HFF-Myc (cell line): Measurements from ENCODE around the gene NTSR1.

Experiments
- DNase-seq: peaks from one replicate; pipeline ENCODE4 v3.0.0-alpha.2; 2011; ENCODE audit warnings: low read depth; ENCODE audit errors: extremely low read depth
- H3K4me3 ChIP-seq: replicated peaks from 2 replicates; pipeline ENCODE4 v1.5.1; 2011; ENCODE audit warnings: low read depth, mild to moderate bottlenecking, control low read depth, low read length
- TF ChIP-seq, protein P1 (sequence below): IDR thresholded peaks from 2 replicates; pipeline ENCODE4 v1.5.1; 2012; ENCODE audit warnings: mild to moderate bottlenecking, low read depth, low read length, control low read depth; ENCODE audit errors: missing control alignments

NTSR1 gene

DNA sequence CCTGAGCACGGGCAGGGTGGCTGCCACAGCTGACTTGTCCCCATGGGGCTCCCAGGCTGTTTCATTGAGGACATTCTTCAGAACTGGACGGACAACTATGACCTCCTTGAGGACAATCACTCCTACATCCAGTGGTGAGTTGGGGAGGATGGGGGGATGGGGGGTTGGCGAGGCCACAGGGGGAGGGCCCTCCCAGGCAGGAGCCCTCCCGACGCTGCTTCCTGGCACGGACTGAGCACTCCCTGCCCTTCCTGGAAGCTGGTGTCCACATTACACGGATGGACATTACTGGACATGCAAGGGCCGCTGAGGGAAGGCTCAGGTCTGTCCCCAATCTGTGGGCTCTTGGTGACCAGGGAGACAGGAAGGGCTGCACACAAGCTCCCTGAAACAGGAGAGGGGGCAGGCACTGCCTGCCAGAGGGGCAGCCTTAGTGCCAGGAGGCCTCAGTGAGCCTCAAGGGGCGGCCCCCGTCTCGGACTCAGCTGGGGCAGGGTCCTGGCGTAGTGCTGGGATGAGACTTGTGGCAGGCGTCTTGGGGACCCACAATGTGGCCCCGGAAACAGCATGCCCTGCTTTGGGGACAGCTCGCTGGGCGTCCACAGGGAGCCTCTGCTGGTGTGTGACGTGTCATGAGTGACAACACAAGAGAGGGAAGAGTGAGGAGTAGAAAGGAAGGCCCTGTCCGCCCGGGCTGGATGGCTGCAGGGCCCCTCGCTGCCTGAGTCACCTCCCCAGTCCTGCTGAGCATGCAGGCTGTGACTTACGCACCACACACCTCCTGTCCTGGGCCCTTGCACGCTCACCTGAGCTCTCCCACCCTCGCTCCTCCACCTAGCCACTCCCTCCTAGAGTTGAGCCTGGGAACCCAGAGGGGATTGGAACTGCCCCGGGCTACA lies 101.1 kb downstream of the NTSR1 start:
- no peak for DNase-seq
- H3K4me3 ChIP-seq, result no peak overlapping the region
- TF ChIP-seq, protein P1, sequence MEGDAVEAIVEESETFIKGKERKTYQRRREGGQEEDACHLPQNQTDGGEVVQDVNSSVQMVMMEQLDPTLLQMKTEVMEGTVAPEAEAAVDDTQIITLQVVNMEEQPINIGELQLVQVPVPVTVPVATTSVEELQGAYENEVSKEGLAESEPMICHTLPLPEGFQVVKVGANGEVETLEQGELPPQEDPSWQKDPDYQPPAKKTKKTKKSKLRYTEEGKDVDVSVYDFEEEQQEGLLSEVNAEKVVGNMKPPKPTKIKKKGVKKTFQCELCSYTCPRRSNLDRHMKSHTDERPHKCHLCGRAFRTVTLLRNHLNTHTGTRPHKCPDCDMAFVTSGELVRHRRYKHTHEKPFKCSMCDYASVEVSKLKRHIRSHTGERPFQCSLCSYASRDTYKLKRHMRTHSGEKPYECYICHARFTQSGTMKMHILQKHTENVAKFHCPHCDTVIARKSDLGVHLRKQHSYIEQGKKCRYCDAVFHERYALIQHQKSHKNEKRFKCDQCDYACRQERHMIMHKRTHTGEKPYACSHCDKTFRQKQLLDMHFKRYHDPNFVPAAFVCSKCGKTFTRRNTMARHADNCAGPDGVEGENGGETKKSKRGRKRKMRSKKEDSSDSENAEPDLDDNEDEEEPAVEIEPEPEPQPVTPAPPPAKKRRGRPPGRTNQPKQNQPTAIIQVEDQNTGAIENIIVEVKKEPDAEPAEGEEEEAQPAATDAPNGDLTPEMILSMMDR, result no peak

DNA sequence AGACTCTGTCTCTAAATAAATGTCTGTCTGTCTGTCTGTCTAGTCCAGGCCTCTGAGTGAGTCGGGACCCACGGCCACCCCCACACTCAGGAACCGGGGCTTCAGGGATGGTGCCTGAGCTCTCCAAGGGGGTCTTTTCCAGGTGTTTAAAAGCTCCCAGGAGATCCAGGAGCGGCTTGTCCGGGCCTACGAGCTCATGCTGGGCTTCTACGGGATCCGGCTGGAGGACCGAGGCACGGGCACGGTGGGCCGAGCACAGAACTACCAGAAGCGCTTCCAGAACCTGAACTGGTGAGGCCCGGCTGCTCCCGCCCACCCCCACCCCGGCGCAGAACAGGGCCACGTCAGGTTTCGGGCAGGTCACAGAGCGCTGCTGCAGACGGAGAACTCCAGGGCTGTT lies 102.7 kb downstream of the NTSR1 start:
- no peak for DNase-seq
- no peak overlapping the region for H3K4me3 ChIP-seq
- TF ChIP-seq, protein P1, result no peak

DNA sequence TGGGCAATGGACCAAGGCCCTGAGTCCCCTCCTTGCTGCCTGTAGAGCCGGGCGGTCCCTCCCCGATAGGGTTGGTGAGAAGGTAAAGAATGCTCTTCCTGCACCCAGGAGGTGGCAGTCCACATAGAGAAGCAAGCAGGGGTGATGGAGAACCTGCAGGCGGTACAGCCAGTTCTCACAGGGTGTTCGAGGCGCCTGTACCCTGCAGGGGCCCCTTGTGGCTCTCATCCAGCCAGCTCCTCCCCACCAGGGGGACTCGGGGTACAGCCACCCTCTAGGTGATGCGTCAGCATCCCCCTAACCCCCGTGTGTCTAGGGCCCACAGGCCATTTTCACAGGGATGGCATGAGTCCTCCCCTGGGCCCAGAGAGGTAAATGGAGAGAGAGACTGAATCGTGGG lies 103.1 kb downstream of the NTSR1 start:
- no peak overlapping the region for H3K4me3 ChIP-seq
- TF ChIP-seq, protein P1, result no peak
- no peak for DNase-seq
